Right ventricle myocardium superior (tissue), 1 donor: ENCODE measurements around the gene SIRT6. TPM values are rescaled to one million over a fixed set of nuclear protein-coding genes. Genes with fewer than 3 reads are reported as not detected.
"Not testable (repeated sequence)": the region's sequence is repeated elsewhere in the genome, so short reads cannot be mapped to it uniquely, and the experiment has no call there.

Experiments
- ATAC-seq: fragments of 200-7000 bp; cut with Tn5 transposase; one replicate; pipeline ENCODE4 v1.9.1; 2020; ENCODE audit warnings: mild to moderate bottlenecking; ENCODE audit not compliant: poor library complexity
- DNase-seq: peaks from one replicate; pipeline ENCODE4 v3.0.0-alpha.2; 2020
- intact Hi-C: fragments of 100-400 bp; cut with DNase I; formaldehyde crosslinking; loops from one replicate; pipeline ENCODE4 v1.11.2; 2022
- total RNA-seq: library from RNA; stranded (reverse); fragmentation: NEBNext Ultra II Directional; extraction: Animal tissue kit (Norgen Biotek cat#: 25700); gene quantifications from one replicate; pipeline ENCODE4 v1.2.1, GENCODE V29; 2021
- donor health status: DM: no; HTN: yes; CAD: no; lungs with severe emphysema.

SIRT6 gene
- total RNA-seq, 1 donor from 2014 or later, result 9.4 TPM

DNA sequence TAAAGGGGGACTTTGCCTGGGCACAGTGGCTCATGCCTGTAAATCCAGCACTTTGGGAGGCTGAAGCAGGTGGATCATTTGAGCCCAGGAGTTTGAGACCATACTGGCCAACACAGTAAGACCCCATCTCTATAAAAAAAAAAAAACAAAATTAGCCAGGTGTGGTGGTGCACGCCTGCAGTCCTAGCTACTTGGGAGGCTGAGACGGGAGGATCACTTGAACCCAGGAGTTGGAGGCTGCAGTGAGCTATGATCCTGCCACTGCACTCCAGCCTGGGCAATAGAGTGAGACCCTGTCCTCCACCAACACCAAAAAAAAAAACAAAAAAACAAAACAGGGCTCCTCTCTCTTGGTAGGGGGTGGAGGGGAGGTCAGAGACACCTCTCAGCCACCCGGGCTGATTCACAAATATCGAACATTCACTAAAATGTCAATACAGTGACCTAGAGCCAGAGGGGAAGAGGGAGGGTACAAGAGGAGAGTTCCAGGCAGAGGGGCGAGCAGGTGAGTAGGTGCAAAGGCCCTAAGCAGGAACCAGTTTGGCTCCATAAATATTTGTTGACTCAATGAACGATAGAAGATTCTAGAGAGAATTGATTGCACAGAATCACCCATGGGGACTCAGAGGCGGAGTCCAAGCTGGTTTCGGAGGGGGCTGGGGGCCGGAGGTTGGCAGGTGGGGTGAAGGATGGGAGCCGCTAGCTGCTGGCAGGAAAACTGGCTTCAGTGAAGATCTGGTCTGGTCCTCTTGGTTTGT lies 29.9 kb downstream of the SIRT6 start:
- ATAC-seq, result no peak

DNA sequence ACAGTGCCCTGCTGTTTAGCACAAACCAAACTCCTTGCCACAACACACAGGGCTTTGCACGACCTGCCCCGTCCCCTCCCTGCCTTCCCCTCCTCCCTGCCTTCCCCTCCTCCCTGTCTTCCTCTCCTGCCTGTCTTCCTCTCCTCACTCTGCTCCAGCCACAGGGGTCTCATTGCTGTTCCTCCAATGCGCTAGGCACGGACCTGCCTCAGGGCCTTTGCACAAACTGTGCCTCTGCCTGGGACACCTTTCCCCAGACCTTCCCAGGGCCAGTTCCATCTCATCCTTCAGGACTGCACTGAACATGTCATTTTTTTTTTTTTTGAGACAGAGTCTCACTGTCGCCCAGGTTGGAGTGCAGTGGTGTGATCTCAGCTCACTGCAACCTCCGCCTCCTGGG lies 30.7 kb downstream of the SIRT6 start:
- intact Hi-C loops, result no loop called here
- ATAC-seq (no peak), DNase-seq (no peak)

More for the DNA sequence above, 29.9 kb downstream of the SIRT6 start:
- DNase-seq, result no peak
- intact Hi-C loops, result no loop called here

DNA sequence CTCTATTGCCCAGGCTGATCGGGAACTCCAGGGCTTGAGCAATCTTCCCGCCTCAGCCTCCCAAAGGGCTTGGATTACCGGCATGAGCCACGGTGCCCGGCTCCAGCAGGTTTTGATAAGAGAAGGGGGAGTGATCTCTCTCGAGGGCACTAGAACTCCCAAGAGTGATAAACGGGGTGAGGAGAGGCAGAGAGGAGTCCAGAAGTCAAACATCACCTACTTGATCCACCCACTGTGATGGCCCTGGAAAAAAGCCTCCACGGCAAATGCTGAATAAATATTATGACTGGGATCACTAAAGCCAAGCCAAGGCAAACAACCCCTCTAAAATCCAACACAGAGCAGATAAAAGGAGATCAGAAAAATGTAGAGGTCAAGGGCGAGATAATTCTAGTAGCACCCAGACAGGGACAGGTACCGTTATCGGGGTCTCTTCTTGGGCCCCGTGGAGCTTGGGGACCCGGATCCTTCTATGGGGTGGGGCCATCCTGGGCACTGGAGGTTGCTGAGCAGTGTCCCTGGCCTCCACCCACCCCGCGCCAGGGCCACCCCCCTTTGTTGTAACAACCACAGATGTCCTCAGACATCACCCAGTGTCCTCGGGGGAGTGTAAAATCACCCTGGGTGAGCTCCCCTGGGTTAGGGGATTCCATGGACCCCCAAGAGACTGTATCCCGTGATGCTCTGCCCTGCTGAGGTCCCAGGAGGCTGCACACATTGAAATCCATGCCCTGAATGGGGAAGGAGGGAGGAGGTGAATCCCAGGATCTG lies 32.7 kb downstream of the SIRT6 start:
- ATAC-seq (no peak), DNase-seq (no peak)
- intact Hi-C loops, result no loop called here

DNA sequence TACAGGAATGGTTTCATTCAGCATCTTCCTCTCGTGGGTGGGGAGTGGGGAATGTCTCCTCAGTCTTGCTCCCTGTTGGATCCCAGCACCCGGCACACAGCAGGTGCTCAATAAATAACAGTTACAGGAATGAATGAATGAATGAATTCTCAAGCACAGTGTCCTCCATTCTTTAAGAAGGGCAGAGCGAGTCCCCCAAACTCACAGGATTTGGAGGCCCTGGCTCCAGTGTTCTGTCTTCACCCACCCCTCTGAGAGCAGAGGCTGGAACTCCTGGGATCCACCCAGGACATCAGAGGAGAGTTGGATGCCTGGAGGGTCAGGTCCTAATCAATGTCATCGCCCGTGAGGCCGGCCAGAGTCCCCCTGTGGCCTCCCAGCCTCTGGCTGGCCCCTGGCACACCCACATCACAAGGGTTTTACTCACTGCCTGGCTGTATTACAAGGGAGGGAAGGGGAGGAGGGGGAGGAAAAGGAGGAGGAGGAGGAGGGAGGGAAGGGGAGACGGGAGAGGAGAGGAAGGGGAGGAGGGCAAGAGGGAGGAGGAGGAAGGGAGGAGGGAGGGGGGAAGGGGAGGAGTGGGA lies 37.6 kb downstream of the SIRT6 start:
- DNase-seq, result no peak
- ATAC-seq, result no peak
- intact Hi-C loops, result no loop called here

DNA sequence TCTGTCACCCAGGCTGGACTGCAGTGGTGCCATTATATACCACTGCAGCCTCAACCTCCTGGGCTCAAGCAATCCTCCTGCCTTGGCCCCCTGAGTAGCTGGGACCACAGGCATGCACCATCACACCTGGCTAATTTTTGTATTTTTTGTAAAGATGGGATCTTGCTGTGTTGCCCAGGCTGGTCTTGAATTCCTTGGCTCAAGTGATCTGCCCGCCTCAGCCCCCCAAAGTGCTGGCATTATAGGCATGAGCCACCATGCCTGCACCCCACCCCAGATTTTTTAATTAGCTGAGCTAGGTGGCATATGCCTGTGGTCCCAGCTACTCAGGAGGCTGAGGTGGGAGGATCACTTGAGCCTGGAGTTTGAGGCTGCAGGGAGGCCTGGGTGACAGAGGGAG lies 39.4 kb downstream of the SIRT6 start:
- intact Hi-C loops, ATAC-seq, DNase-seq: not testable (repeated sequence)

DNA sequence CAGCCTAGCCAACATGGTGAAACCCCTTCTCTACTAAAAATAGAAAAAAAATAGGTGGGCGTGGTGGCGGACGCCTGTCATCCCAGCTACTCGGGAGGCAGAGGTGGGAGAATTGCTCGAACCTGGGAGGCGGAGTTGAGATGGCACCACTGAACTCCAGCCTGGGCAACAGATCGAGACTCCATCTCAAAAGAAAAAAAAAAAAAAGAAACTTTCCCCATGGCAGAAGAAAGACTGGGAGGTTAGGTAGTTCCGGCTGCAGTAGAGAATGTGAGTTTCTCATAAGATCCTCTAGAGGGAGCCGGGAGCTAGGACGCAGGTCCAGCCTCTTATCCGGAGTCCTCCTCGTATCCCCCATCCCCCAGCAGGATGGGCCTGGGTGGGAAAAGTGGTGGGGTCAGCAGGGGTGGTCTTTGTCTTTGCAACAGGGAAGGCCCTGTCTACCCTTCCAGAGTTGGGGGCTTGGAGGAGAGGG lies 42.1 kb downstream of the SIRT6 start:
- intact Hi-C loops, result no loop called here
- DNase-seq, result no peak
- ATAC-seq, result peak; percentile 93

DNA sequence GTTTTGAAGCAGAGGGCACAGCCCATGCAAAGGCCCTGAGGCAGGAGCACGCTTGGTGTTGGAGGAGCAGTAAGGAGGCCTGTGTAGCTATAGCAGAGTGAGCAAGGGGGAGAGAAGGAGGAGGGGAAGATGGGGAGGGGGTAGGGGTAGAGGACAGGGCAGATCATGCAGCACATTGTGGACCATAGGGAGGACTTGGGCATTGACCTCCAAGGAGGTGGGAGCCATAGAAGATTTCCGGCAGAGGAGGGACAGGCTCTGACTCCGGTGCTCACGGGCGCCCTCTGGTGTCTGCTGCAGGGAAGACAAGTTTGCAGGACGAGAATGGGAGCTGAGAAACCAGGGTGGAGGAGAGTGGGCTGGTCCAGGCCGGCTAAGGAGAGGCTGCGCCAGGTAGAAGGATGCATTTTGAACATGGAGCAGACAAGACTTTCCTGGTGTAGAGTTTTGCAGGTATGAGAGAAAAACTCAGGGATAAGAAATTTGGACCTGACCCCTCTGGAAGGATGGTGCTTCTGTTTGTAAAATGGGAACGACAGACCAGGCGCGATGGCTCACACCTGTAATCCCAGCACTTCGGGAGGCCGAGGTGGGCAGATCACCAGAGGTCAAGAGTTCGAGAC lies 42.6 kb downstream of the SIRT6 start:
- DNase-seq (peak; percentile 88), ATAC-seq (peak; percentile 94)
- intact Hi-C loops, result no loop called here

DNA sequence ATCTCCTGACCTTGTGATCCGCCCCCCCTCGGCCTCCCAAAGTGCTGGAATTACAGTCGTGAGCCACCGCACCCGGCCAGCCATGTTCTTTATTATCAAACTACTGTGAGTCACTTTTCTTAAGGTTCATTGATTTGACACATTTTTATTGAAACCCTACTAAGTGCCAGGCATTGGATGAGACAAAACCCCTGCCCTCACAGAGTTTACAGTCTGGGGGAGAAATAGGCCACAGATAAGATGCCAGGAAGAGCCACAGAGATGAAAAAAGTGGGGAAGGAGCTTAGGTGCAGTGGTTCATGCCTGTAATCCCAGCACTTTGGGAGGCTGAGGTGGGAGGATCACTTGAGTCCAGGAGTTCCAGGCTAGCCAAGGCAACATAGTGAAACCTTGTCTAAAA lies 43.9 kb downstream of the SIRT6 start:
- intact Hi-C loops, result no loop called here
- ATAC-seq (no peak), DNase-seq (no peak)

DNA sequence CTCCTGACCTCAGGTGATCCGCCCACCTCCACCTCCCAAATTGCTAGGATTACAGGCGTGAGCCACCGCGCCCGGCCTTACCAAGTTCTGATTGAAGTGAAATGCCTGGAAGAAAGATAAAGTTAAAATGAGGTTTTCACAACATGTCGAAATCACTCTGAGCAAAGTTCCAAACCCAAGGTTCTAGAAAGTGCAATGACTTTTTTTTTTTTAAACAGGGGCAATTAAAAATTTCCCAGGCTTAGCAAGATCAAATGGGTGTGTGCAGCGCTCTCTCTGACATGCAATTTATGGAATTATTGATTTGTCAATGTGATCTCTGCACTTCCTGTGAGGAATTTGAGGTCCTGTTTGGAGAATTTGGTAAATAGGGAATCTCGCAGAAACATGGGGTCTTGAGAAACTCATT lies 45.7 kb downstream of the SIRT6 start:
- no peak for ATAC-seq
- DNase-seq, result no peak
- intact Hi-C loops, result no loop called here

DNA sequence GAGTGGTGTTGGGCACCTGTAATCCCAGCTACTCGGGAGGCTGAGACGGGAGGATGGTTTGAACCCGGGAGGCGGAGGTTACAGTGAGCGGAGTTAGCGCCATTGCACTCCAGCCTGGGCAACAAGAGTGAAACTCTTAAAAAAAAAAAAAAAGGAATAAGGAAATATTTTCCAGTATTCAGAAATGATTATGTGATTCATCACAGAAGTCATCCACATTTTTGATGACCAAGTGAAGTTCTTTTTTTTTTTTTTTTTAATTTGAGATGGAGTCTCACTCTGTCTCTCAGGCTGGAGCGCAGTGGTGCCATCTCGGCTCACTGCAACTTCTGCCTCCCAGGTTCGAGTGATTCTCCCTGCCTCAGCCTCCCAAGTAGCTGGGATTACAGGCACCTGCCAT lies 47.0 kb downstream of the SIRT6 start:
- DNase-seq, ATAC-seq, intact Hi-C loops: not testable (repeated sequence)

DNA sequence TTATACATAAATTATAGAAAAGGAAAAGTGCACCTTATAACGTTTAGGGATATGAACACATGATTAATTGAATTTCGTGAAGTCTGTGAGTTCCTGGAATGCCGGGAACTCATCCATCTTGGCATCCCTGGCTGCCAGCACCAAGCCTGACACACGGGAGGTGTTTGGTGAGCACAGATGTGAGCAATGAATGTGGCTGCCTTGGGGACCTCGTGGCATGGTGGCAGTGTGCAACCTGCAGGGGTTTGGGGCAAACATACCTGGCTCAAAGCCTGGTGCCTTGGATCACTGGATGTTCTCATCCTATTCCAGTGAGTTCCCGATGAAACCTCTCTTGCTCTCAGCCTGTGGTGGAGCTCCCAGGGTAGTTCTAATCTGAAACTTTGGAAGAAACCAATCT lies 48.0 kb downstream of the SIRT6 start:
- intact Hi-C loops, result no loop called here
- ATAC-seq, result no peak

DNA sequence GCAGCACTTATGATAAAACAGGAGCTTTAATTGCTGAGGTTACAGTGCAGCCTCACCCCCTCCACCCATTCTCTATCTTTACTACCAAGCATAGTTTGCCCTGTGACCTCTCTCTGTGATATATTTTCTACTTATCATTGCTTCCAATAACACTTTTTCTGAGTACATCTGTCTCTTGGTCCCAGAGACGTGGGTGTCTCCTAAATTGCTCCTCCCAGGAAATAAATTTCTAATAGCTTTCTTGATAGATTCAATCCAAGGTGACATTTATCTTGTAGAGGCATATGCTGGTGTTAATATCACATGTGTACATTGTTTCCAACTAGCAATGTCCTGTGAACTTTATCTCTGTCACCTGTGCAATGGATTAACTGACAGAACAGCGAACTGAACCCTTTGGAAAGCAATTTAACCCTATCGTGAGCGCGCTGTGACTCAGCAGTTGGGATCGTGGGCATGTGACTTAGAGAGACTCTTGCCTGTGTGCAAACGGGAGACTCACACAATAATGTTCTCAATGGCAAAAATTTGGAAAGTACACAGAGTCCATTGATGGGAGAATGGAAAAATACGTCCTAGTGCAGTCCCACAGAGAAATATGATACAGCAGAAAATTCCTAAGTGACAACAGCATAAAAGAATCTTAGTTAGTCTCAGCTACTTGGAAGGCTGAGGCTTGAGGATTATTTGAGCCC lies 51.5 kb downstream of the SIRT6 start:
- DNase-seq, result no peak
- ATAC-seq, result no peak
- intact Hi-C loops, result no loop called here

More for the DNA sequence above, 48.0 kb downstream of the SIRT6 start:
- no peak for DNase-seq

DNA sequence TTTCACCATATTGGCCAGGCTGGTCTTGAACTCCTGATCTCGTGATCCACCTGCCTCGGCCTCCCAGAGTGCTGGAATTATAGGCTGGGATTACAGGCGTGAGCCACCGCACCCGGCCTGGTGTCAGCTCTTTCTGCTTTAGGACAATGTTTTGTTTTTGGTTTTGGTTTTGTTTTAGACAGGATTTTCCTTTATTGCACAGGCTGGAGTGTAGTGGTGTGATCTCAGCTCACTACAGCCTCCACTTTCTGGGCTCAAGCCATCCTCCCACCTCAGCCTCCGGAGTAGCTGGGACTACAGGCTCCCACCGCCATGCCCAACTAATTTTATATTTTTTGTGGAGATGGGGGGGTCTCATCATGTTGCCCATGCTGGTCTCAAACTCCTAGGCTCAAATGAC lies 53.3 kb downstream of the SIRT6 start:
- not testable (repeated sequence) for ATAC-seq, DNase-seq
- intact Hi-C loops, result loop anchor here (10.0 kb wide), 1 partner anchor 124 kb away; the partner anchor contains the start of gene PIAS4

DNA sequence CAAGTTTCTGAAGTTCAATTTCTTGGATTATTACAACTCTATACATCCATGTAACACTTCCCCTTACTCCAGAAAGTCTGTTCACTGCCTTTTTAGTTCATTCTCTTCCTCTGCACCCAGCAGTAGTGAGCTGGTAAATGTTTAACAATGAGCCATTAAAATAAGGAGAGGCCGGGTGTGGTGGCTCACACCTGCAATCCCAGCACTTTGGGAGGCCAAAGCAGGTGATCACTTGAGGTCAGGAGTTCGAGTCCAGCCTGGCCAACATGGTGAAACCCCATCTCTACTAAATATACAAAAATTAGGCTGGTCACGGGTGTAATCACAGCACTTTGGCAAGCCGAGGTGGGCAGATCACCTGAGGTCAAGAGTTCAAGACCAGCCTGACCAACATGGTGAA lies 55.0 kb downstream of the SIRT6 start:
- intact Hi-C loops, result loop anchor here (10.0 kb wide), 1 partner anchor 123 kb away; the partner anchor contains the start of gene PIAS4
- DNase-seq, ATAC-seq: not testable (repeated sequence)

DNA sequence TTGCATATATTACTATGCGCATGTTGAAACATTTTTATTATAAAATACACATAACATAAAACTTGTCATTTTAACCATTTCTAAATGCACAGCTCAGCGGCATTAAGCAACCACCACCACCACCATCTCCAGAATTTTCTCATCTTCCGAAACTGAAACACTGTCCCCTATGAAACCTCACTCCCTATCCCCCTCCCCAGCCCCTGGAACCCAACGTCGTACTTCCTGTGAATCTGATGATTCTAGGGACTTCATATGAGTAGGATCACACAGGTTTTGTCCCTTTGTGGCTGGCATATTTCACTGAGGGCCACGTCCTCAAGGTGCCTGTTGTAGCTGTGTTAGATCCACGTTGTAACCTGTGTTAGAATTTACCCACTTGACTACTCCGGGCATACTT lies 57.7 kb downstream of the SIRT6 start:
- DNase-seq (no peak), ATAC-seq (no peak)
- intact Hi-C loops, result loop anchor here (10.0 kb wide), 1 partner anchor 120 kb away; the partner anchor contains the start of gene PIAS4
